GM12878 (cell line): Measurements from ENCODE around the gene EPHB2. TPM values are rescaled to one million over a fixed set of nuclear protein-coding genes. Genes with fewer than 3 reads are reported as not detected.

ENCODE experiments used
- ATAC-seq: fragments of 200-7000 bp; cut with Tn5 transposase; 3 replicates; pipeline ENCODE4 v1.9.1; 2020; ENCODE audit warnings: mild to moderate bottlenecking, moderate library complexity
- BruUV-seq: library from RNA; stranded (reverse); fragments of 400-500 nt; replicated peaks from 2 replicates; lab custom pipeline; 2021; lab: Mats Ljungman, UMichigan
- CTCF ChIA-PET: fragments of 300-600 bp; sonication (Branson Sonifier 250); formaldehyde crosslinking; extraction: SDS; loops from one replicate; lab custom pipeline; 2021; ENCODE audit warnings: inconsistent platforms; lab: Yijun Ruan, JAX
- POLR2A ChIA-PET: fragments of 350-600 bp; formaldehyde crosslinking; extraction: SDS; loops from one replicate; lab custom pipeline; 2021; ENCODE audit warnings: inconsistent platforms; lab: Charles Lee
- RAD21 ChIA-PET: fragments of 300-600 bp; sonication (Branson Sonifier 250); formaldehyde crosslinking; loops from one replicate; lab custom pipeline; 2023; ENCODE audit warnings: antibody characterized with exemption; ENCODE audit not compliant: unreplicated experiment; lab: Charles Lee
- SMC1A ChIA-PET: fragments of 300-600 bp; sonication (Branson Sonifier 250); formaldehyde crosslinking; loops from one replicate; lab custom pipeline; 2023; ENCODE audit not compliant: unreplicated experiment, uncharacterized antibody; lab: Charles Lee
- DNase-seq: peaks from one replicate; pipeline ENCODE4 v3.0.0-alpha.2; 2011; ENCODE audit warnings: low read depth, low spot score
- FAIRE-seq: peaks from 3 replicates; lab custom pipeline; 2011; peaks lifted over from hg19 to GRCh38; lab: Jason Lieb, UNC
- H2AFZ ChIP-seq: 2 replicates; pipeline ENCODE4 v1.6.0; 2011; ENCODE audit warnings: low read depth, low read length, control low read depth; ENCODE audit not compliant: control insufficient read depth
- H3K27ac ChIP-seq: 2 replicates; pipeline ENCODE4 v1.5.1; 2011; ENCODE audit warnings: control low read depth; ENCODE audit not compliant: control insufficient read depth, insufficient read depth
- H3K27me3 ChIP-seq, 2 experiments: replicated peaks in 1 of 2; 2 replicates each; pipeline versions ENCODE4 v1.6.0 to v1.6.1; 2011; ENCODE audit warnings: low read length in 1 of 2; ENCODE audit not compliant: control insufficient read depth in 2 of 2, insufficient read depth in 2 of 2
- H3K36me3 ChIP-seq, 2 experiments: 2 replicates each; pipeline ENCODE4 v1.5.1; 2011; ENCODE audit warnings: low read length in 1 of 2; ENCODE audit not compliant: control insufficient read depth in 2 of 2, insufficient read depth in 2 of 2
- H3K4me1 ChIP-seq: 2 replicates; pipeline ENCODE4 v1.6.1; 2011; ENCODE audit warnings: mild to moderate bottlenecking, low read length, moderate library complexity, mixed read lengths; ENCODE audit not compliant: control insufficient read depth, insufficient read depth
- H3K4me2 ChIP-seq: 2 replicates; pipeline ENCODE4 v1.6.0; 2011; ENCODE audit warnings: control low read depth; ENCODE audit not compliant: control insufficient read depth, insufficient read depth
- H3K4me3 ChIP-seq: fragments of 200-600 bp; sonication (generic); 2 replicates; pipeline ENCODE4 v1.5.1; 2016
- H3K79me2 ChIP-seq: 2 replicates; pipeline ENCODE4 v1.6.0; 2011; ENCODE audit warnings: low read length; ENCODE audit not compliant: control insufficient read depth, insufficient read depth
- H3K9ac ChIP-seq: 2 replicates; pipeline ENCODE4 v1.8.0; 2011; ENCODE audit warnings: low read length, control low read depth, mixed read lengths; ENCODE audit not compliant: control insufficient read depth, insufficient read depth
- H3K9me3 ChIP-seq: replicated peaks from 3 replicates; pipeline ENCODE4 v1.5.1; 2011; ENCODE audit warnings: mild to moderate bottlenecking, low read length; ENCODE audit not compliant: control insufficient read depth, insufficient read depth
- H4K20me1 ChIP-seq: 2 replicates; pipeline ENCODE4 v1.6.0; 2011; ENCODE audit not compliant: control insufficient read depth, insufficient read depth
- ATF7 ChIP-seq: fragments of 450-650 bp; IDR thresholded peaks from 2 replicates; pipeline ENCODE4 v1.6.1; 2016; ENCODE audit warnings: low read depth, mild to moderate bottlenecking
- CBX3 ChIP-seq: fragments of 200-600 bp; sonication (generic); IDR thresholded peaks from 2 replicates; pipeline ENCODE4 v1.6.1; 2016; ENCODE audit warnings: low read depth, borderline replicate concordance
- CREB1 ChIP-seq: IDR thresholded peaks from 2 replicates; pipeline ENCODE4 v1.6.1; 2012; ENCODE audit warnings: low read depth, mild to moderate bottlenecking, inconsistent platforms
- DPF2 ChIP-seq: fragments of 450-650 bp; IDR thresholded peaks from 2 replicates; pipeline ENCODE4 v1.6.1; 2017; ENCODE audit warnings: mild to moderate bottlenecking
- EP300 ChIP-seq, 2 experiments: fragments of 150-350 bp in 1 of 2; IDR thresholded peaks; 2 replicates each; pipeline ENCODE4 v1.6.1; 2011 to 2012; ENCODE audit warnings: low read depth in 2 of 2, low read length in 2 of 2, borderline replicate concordance in 1 of 2, improper control_type of control experiment in 1 of 2, inconsistent platforms in 1 of 2; ENCODE audit not compliant: control insufficient read depth in 1 of 2
- FOXM1 ChIP-seq: IDR thresholded peaks from 2 replicates; pipeline ENCODE4 v1.6.1; 2012; ENCODE audit warnings: low read depth, mild to moderate bottlenecking, inconsistent platforms, low read length, moderate library complexity
- IKZF1 ChIP-seq: fragments of 450-650 bp; conservative IDR thresholded peaks from 2 replicates; pipeline ENCODE4 v1.6.1; 2017; ENCODE audit warnings: antibody characterized with exemption, mild to moderate bottlenecking
- IRF3 ChIP-seq: fragments of 450-650 bp; IDR thresholded peaks from 2 replicates; pipeline ENCODE4 v1.6.1; 2014; ENCODE audit warnings: mild to moderate bottlenecking
- MYC ChIP-seq: IDR thresholded peaks from 2 replicates; pipeline ENCODE4 v1.6.1; 2011; ENCODE audit warnings: mild to moderate bottlenecking, low read length, moderate library complexity, inconsistent platforms; ENCODE audit not compliant: insufficient read depth, insufficient replicate concordance, insufficient read length, severe bottlenecking
- NBN ChIP-seq: fragments of 450-650 bp; IDR thresholded peaks from 2 replicates; pipeline ENCODE4 v1.6.1; 2016
- NFYA ChIP-seq: IDR thresholded peaks from 2 replicates; pipeline ENCODE4 v1.6.1; 2011; ENCODE audit warnings: low read depth, mild to moderate bottlenecking, low read length, improper control_type of control experiment, borderline replicate concordance
- RB1 ChIP-seq: fragments of 450-650 bp; formaldehyde crosslinking; IDR thresholded peaks from 2 replicates; pipeline ENCODE4 v1.6.1; 2017; ENCODE audit warnings: mild to moderate bottlenecking, borderline replicate concordance
- STAT3 ChIP-seq: IDR thresholded peaks from 2 replicates; pipeline ENCODE4 v1.6.1; 2011; ENCODE audit warnings: low read depth, low read length, improper control_type of control experiment
- ZNF274 ChIP-seq: IDR thresholded peaks from one replicate; pipeline ENCODE4 v1.8.0; 2011; ENCODE audit not compliant: insufficient read length, insufficient read depth
- ZNF687 ChIP-seq: fragments of 450-650 bp; IDR thresholded peaks from 2 replicates; pipeline ENCODE4 v1.6.1; 2017; ENCODE audit warnings: mild to moderate bottlenecking, moderate library complexity
- WGBS: methylation state at CpG from one replicate; pipeline ENCODE4 v1.1.6; 2016; ENCODE audit warnings: low lambda C conversion rate; ENCODE audit not compliant: insufficient replicate concordance, insufficient coverage; ENCODE audit errors: missing lambda C conversion rate; 5-methylcytosine and 5-hydroxymethylcytosine counted together
- in situ Hi-C: fragments of 300-500 bp; cut with MboI; formaldehyde crosslinking; loops from 9 replicates; pipeline ENCODE4 v1.14.3; 2018; ENCODE audit warnings: mixed read lengths
- intact Hi-C: fragments of 100-400 bp; cut with micrococcal nuclease; formaldehyde crosslinking; loops from one replicate; pipeline ENCODE4 v1.14.2; 2022; ENCODE audit not compliant: unreplicated experiment
- polyA plus RNA-seq, 11 experiments: library from polyadenylated mRNA; depleted of rRNA in 4 of 11; unstranded in 6 of 11; stranded (reverse) in 5 of 11; fragments of >200 nt; fragmentation: Nextera tagmentation in 4 of 11; fragmentation: Illumina TruSeq in 1 of 11; extraction: Ambion mirVana in 4 of 11; extraction: Trizol in 1 of 11; gene quantifications; 1 replicate in 1 of 11; 2 replicates in 10 of 11; pipeline versions ENCODE4 v1.2.1 to v1.2.3, GENCODE V29; 2011 to 2016; ENCODE audit warnings: inconsistent platforms in 2 of 11, missing spikeins in 2 of 11, low read depth in 1 of 11
- total RNA-seq, 4 experiments: library from RNA; depleted of rRNA in 3 of 4; stranded (reverse); fragments of >200 nt in 3 of 4; fragmentation: Illumina TruSeq in 1 of 4; extraction: Trizol in 1 of 4; gene quantifications; 2 replicates each; pipeline versions ENCODE4 v1.2.1 to v1.2.3, GENCODE V29; 2013 to 2021
- TF ChIP-seq, protein P1 (sequence below): fragments of 150-350 bp; IDR thresholded peaks from 2 replicates; pipeline ENCODE4 v1.6.1; 2016; ENCODE audit warnings: low read depth, low read length

Gene EPHB2
- total and polyA plus RNA-seq, 10 of the 15 experiments (the other 5 are each of a cell fraction or from before 2014, with no cell fraction given) = 0.13 to 3.3 (median 0.92) TPM

DNA sequence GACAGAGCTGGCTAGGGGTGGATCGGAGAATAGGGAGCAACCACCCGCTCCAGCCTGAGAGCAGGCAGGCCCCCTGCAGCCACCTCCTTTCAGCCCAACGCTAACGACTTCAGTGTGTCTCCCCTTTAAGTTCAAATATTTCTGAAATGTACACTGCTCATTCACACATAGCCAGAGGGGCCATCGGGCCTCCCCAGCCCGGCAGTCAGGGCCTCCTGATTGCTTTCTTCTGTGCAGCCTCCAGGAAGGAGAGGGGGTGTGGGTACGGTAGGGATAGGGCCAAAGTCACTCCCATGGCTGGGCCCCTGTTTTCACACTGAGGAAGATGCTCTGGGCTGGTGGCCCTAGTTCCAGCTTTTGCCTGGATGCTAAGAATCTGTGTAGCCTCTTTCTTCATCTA is 64.8 kb downstream of the EPHB2 start:
- ATAC-seq = no peak
- no peak overlapping the region for H2AFZ ChIP-seq
- no peaks in the 10 kb centered on the region for H4K20me1 ChIP-seq
- peaks cover 0 to 5% of the 10 kb centered on the region in 2 experiments; a peak in 2 of 4 replicates for H3K27me3 ChIP-seq
- CTCF ChIA-PET = no interaction called here
- H3K79me2 ChIP-seq = no peaks in the 10 kb centered on the region
- in situ Hi-C loops = no loop called here
- intact Hi-C loops = no loop called here
- H3K9me3 ChIP-seq = no peaks in the 10 kb centered on the region
- RAD21 ChIA-PET = no interaction called here
- FAIRE-seq = no peak
- no peak overlapping the region for H3K9ac ChIP-seq
- no peaks in the 10 kb centered on the region for H3K36me3 ChIP-seq
- H3K4me3 ChIP-seq = no peak overlapping the region
- POLR2A ChIA-PET = no interaction called here
- BruUV-seq = no TSS peak
- H3K4me2 ChIP-seq = no peak overlapping the region
- 20% methylated on average over 7 of the region's 7 CpGs for WGBS
- DNase-seq = no peak
- no peak overlapping the region for H3K27ac ChIP-seq
- no peak for TF ChIP-seq CBX3
- no peak for TF ChIP-seq DPF2
- TF ChIP-seq CREB1 = no peak
- no peak for TF ChIP-seq ZNF274
- no peak for TF ChIP-seq IRF3
- no peak for TF ChIP-seq MYC
- no peak for TF ChIP-seq RB1
- TF ChIP-seq IKZF1 = no peak
- TF ChIP-seq STAT3 = no peak
- no peak for TF ChIP-seq NBN
- no peak for TF ChIP-seq FOXM1
- no peak for TF ChIP-seq NFYA
- TF ChIP-seq EP300 (IDR thresholded peaks at IDR 0.05; ENCODE audit: borderline replicate concordance in 1 of 2, control insufficient read depth in 1 of 2, low read depth in 2 of 2, low read length in 2 of 2) = no peak
- TF ChIP-seq ATF7 = no peak
- no peak for TF ChIP-seq ZNF687
- TF ChIP-seq, protein P1, sequence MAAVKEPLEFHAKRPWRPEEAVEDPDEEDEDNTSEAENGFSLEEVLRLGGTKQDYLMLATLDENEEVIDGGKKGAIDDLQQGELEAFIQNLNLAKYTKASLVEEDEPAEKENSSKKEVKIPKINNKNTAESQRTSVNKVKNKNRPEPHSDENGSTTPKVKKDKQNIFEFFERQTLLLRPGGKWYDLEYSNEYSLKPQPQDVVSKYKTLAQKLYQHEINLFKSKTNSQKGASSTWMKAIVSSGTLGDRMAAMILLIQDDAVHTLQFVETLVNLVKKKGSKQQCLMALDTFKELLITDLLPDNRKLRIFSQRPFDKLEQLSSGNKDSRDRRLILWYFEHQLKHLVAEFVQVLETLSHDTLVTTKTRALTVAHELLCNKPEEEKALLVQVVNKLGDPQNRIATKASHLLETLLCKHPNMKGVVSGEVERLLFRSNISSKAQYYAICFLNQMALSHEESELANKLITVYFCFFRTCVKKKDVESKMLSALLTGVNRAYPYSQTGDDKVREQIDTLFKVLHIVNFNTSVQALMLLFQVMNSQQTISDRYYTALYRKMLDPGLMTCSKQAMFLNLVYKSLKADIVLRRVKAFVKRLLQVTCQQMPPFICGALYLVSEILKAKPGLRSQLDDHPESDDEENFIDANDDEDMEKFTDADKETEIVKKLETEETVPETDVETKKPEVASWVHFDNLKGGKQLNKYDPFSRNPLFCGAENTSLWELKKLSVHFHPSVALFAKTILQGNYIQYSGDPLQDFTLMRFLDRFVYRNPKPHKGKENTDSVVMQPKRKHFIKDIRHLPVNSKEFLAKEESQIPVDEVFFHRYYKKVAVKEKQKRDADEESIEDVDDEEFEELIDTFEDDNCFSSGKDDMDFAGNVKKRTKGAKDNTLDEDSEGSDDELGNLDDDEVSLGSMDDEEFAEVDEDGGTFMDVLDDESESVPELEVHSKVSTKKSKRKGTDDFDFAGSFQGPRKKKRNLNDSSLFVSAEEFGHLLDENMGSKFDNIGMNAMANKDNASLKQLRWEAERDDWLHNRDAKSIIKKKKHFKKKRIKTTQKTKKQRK = no peak
- SMC1A ChIA-PET = interaction anchor here (0.7 kb wide), 1 partner anchor 9 kb away, joined by 3 read pairs; no protein-coding TSS in a partner anchor
- no peaks in the 10 kb centered on the region for H3K4me1 ChIP-seq
